Progenitor cell of endocrine pancreas (in vitro differentiated cells): ENCODE measurements around the gene ELK3. TPM values are rescaled to one million over a fixed set of nuclear protein-coding genes. Genes with fewer than 3 reads are reported as not detected.

Experiments used
- DNase-seq: peaks from one replicate; pipeline ENCODE4 v3.0.0; 2021; ENCODE audit warnings: low spot score; ENCODE audit not compliant: unreplicated experiment
- H3K27ac Mint-ChIP-seq: 2 replicates; pipeline ENCODE4 v1.8.0; 2021; ENCODE audit warnings: mild to moderate bottlenecking, moderate library complexity, mixed read lengths
- H3K27me3 Mint-ChIP-seq: 2 replicates; pipeline ENCODE4 v1.8.0; 2021; ENCODE audit warnings: mixed read lengths
- H3K36me3 Mint-ChIP-seq: 2 replicates; pipeline ENCODE4 v1.8.0; 2022; ENCODE audit warnings: mixed read lengths; ENCODE audit not compliant: insufficient read depth
- H3K4me1 Mint-ChIP-seq: 2 replicates; pipeline ENCODE4 v1.8.0; 2021; ENCODE audit warnings: low read depth, mixed read lengths
- H3K4me3 Mint-ChIP-seq: 2 replicates; pipeline ENCODE4 v1.8.0; 2021; ENCODE audit warnings: low read depth, mild to moderate bottlenecking, moderate library complexity, mixed read lengths
- H3K9me3 Mint-ChIP-seq: 2 replicates; pipeline ENCODE4 v1.8.0; 2021; ENCODE audit warnings: low read depth, mixed read lengths
- CTCF ChIP-seq: fragments of 200-600 bp; sonication (generic); IDR thresholded peaks from one replicate; pipeline ENCODE4 v1.5.0; 2021; ENCODE audit warnings: antibody characterized with exemption, mild to moderate bottlenecking; ENCODE audit not compliant: unreplicated experiment
- total RNA-seq: library from RNA; stranded (reverse); gene quantifications from 2 replicates; pipeline ENCODE4 v1.2.1, GENCODE V29; 2021

ELK3 gene
- total RNA-seq, 1 donor from 2014 or later, result 5.4 TPM

- Mint-ChIP-seq H3K27ac (no peak overlapping the region), H3K27me3 (no peaks in the 10 kb centered on the region), H3K36me3 (peaks cover 12% of the 10 kb centered on the region)
Observed at GRCh38 chr12:96293093-96293492, 98.9 kb downstream of the ELK3 start.

GRCh38 chr12:96294831-96295230, 100.7 kb downstream of the ELK3 start:
- TF ChIP-seq CTCF, result no peak
- Mint-ChIP-seq H3K36me3 (peaks cover 16% of the 10 kb centered on the region), H3K4me1 (no peaks in the 10 kb centered on the region), H3K27ac (no peak overlapping the region), H3K9me3 (no peaks in the 10 kb centered on the region), H3K27me3 (no peaks in the 10 kb centered on the region), H3K4me3 (no peak overlapping the region)
- DNase-seq, result no peak

More at GRCh38 chr12:96293093-96293492, 98.9 kb downstream of the ELK3 start:
- no peak for DNase-seq
- Mint-ChIP-seq H3K9me3 (no peaks in the 10 kb centered on the region), H3K4me3 (no peak overlapping the region), H3K4me1 (no peaks in the 10 kb centered on the region)
- no peak for TF ChIP-seq CTCF

GRCh38 chr12:96295532-96296160, 101.5 kb downstream of the ELK3 start:
- Mint-ChIP-seq H3K4me1 (no peaks in the 10 kb centered on the region), H3K27me3 (no peaks in the 10 kb centered on the region), H3K36me3 (peaks cover 19% of the 10 kb centered on the region), H3K4me3 (no peak overlapping the region), H3K27ac (no peak overlapping the region), H3K9me3 (no peaks in the 10 kb centered on the region)
- TF ChIP-seq CTCF, result no peak
- no peak for DNase-seq

GRCh38 chr12:96297504-96297903, 103.3 kb downstream of the ELK3 start:
- TF ChIP-seq CTCF, result no peak
- no peak for DNase-seq

GRCh38 chr12:96300064-96300463, 105.9 kb downstream of the ELK3 start:
- no peak overlapping the region for H3K27ac Mint-ChIP-seq
- H3K36me3 Mint-ChIP-seq, result peaks cover 15% of the 10 kb centered on the region
- H3K9me3 Mint-ChIP-seq, result no peaks in the 10 kb centered on the region
- DNase-seq, result no peak
- H3K27me3 Mint-ChIP-seq, result no peaks in the 10 kb centered on the region
- H3K4me1 Mint-ChIP-seq, result no peaks in the 10 kb centered on the region
- H3K4me3 Mint-ChIP-seq, result no peak overlapping the region
- no peak for TF ChIP-seq CTCF

More at GRCh38 chr12:96297504-96297903, 103.3 kb downstream of the ELK3 start:
- Mint-ChIP-seq H3K4me3 (no peak overlapping the region), H3K27me3 (no peaks in the 10 kb centered on the region), H3K9me3 (no peaks in the 10 kb centered on the region), H3K27ac (no peak overlapping the region), H3K36me3 (peaks cover 18% of the 10 kb centered on the region), H3K4me1 (no peaks in the 10 kb centered on the region)
